Measurements from ENCODE around the gene ZNF521.
"Not testable (repeated sequence)": the region's sequence is repeated elsewhere in the genome, so short reads cannot be mapped to it uniquely, and the experiment has no call there.

Gene ZNF521

GRCh38 chr18:25288340-25288938 is 63.5 kb downstream of the ZNF521 start:
- no peak for DNase-seq

- no peak for DNase-seq
These were observed 64.9 kb downstream of the ZNF521 start for GRCh38 chr18:25287106-25287505.

- no peak for DNase-seq
These were observed 67.0 kb downstream of the ZNF521 start for GRCh38 chr18:25284861-25285550.

- DNase-seq = no peak
These were observed 67.7 kb downstream of the ZNF521 start for GRCh38 chr18:25284281-25284680.

- DNase-seq = no peak
These were observed 68.2 kb downstream of the ZNF521 start for GRCh38 chr18:25283781-25284180.

- DNase-seq = no peak
These were observed 68.9 kb downstream of the ZNF521 start for GRCh38 chr18:25282896-25283703.

- no peak for DNase-seq
These were observed 69.7 kb downstream of the ZNF521 start for GRCh38 chr18:25282282-25282681.

- no peak for DNase-seq
These were observed 70.4 kb downstream of the ZNF521 start for GRCh38 chr18:25281556-25281955.

- no peak for DNase-seq
These were observed 72.0 kb downstream of the ZNF521 start for GRCh38 chr18:25279961-25280360.

GRCh38 chr18:25279556-25279955 is 72.4 kb downstream of the ZNF521 start:
- DNase-seq = no peak

GRCh38 chr18:25279133-25279532 is 72.8 kb downstream of the ZNF521 start:
- DNase-seq = no peak

- DNase-seq = no peak
These were observed 73.6 kb downstream of the ZNF521 start for GRCh38 chr18:25278394-25278793.

GRCh38 chr18:25275412-25276001 is 76.5 kb downstream of the ZNF521 start:
- DNase-seq = no peak

- DNase-seq = no peak
These were observed 77.0 kb downstream of the ZNF521 start for GRCh38 chr18:25274926-25275325.

- not testable (repeated sequence) for DNase-seq
These were observed 84.9 kb downstream of the ZNF521 start for GRCh38 chr18:25266931-25267527.

- DNase-seq = no peak
These were observed 89.0 kb downstream of the ZNF521 start for GRCh38 chr18:25262920-25263319.

- DNase-seq = no peak
These were observed 90.2 kb downstream of the ZNF521 start for GRCh38 chr18:25261768-25262167.

GRCh38 chr18:25256439-25256838 is 95.5 kb downstream of the ZNF521 start:
- no peak for DNase-seq

- no peak for DNase-seq
These were observed 98.2 kb downstream of the ZNF521 start for GRCh38 chr18:25253779-25254178.

GRCh38 chr18:25253136-25253535 is 98.8 kb downstream of the ZNF521 start:
- no peak for DNase-seq

- DNase-seq = no peak
These were observed 100.9 kb downstream of the ZNF521 start for GRCh38 chr18:25251068-25251467.

- DNase-seq = no peak
These were observed 101.5 kb downstream of the ZNF521 start for GRCh38 chr18:25250474-25250851.

- DNase-seq = no peak
These were observed 103.2 kb downstream of the ZNF521 start for GRCh38 chr18:25248755-25249154.
